Occipital lobe (tissue), 2 donors: ENCODE data around the gene ANAPC5. TPM values are rescaled to one million over a fixed set of nuclear protein-coding genes. Genes with fewer than 3 reads are reported as not detected.
"Not testable (repeated sequence)": the region's sequence is repeated elsewhere in the genome, so short reads cannot be mapped to it uniquely, and the experiment has no call there.

ENCODE experiments used
- DNase-seq: peaks from one replicate; lab custom pipeline; 2025; lab: John Stamatoyannopoulos, UW
- total RNA-seq: library from RNA; depleted of rRNA; stranded (reverse); fragments of >200 nt; gene quantifications from one replicate; pipeline ENCODE4 v1.2.3, GENCODE V29; 2014

The ANAPC5 gene
- total RNA-seq, 1 donor from 2014 or later: 169 TPM

GRCh38 chr12:121287267-121287954 lies 64.8 kb downstream of the ANAPC5 start:
- peak; percentile 15 for DNase-seq

- DNase-seq: no peak
Measured at GRCh38 chr12:121285856-121286255, 66.4 kb downstream of the ANAPC5 start.

GRCh38 chr12:121284551-121285390 lies 67.4 kb downstream of the ANAPC5 start:
- DNase-seq: no peak

- no peak for DNase-seq
Measured at GRCh38 chr12:121283841-121284240, 68.4 kb downstream of the ANAPC5 start.

- DNase-seq: no peak
Measured at GRCh38 chr12:121283388-121283787, 68.8 kb downstream of the ANAPC5 start.

- not testable (repeated sequence) for DNase-seq
Measured at GRCh38 chr12:121282910-121283309, 69.3 kb downstream of the ANAPC5 start.

GRCh38 chr12:121282072-121282742 lies 70.0 kb downstream of the ANAPC5 start:
- no peak for DNase-seq

GRCh38 chr12:121281116-121281515 lies 71.1 kb downstream of the ANAPC5 start:
- DNase-seq: not testable (repeated sequence)

GRCh38 chr12:121280531-121280930 lies 71.7 kb downstream of the ANAPC5 start:
- DNase-seq: not testable (repeated sequence)

GRCh38 chr12:121279507-121279915 lies 72.7 kb downstream of the ANAPC5 start:
- peak; percentile 31 for DNase-seq

GRCh38 chr12:121279071-121279375 lies 73.2 kb downstream of the ANAPC5 start:
- no peak for DNase-seq

- DNase-seq: no peak
Measured at GRCh38 chr12:121278169-121279070, 73.8 kb downstream of the ANAPC5 start.

GRCh38 chr12:121277374-121277759 lies 74.8 kb downstream of the ANAPC5 start:
- no peak for DNase-seq

- DNase-seq: no peak
Measured at GRCh38 chr12:121274036-121274763, 78.0 kb downstream of the ANAPC5 start.

GRCh38 chr12:121273364-121273896 lies 78.8 kb downstream of the ANAPC5 start:
- DNase-seq: no peak

GRCh38 chr12:121267822-121268221 lies 84.4 kb downstream of the ANAPC5 start:
- no peak for DNase-seq

- no peak for DNase-seq
Measured at GRCh38 chr12:121264951-121265515, 87.2 kb downstream of the ANAPC5 start.

- no peak for DNase-seq
Measured at GRCh38 chr12:121264135-121264534, 88.1 kb downstream of the ANAPC5 start.

- no peak for DNase-seq
Measured at GRCh38 chr12:121263206-121263935, 88.8 kb downstream of the ANAPC5 start.
